Caco-2 (cell line): ENCODE measurements around the gene TMEM132E. TPM values are rescaled to one million over a fixed set of nuclear protein-coding genes. Genes with fewer than 3 reads are reported as not detected.

Source experiments
- BruUV-seq: library from RNA; stranded (reverse); fragments of 400-500 nt; replicated peaks from 2 replicates; lab custom pipeline; 2021; lab: Mats Ljungman, UMichigan
- CTCF ChIA-PET: fragments of 300-600 bp; sonication (Branson Sonifier 250); formaldehyde crosslinking; loops from one replicate; lab custom pipeline; 2022; ENCODE audit warnings: antibody characterized with exemption; lab: Charles Lee
- POLR2A ChIA-PET: fragments of 300-600 bp; sonication (Branson Sonifier 250); formaldehyde crosslinking; loops from one replicate; lab custom pipeline; 2022; ENCODE audit warnings: antibody characterized with exemption; lab: Charles Lee
- DNase-seq, 2 experiments: peaks; one replicate each; pipeline versions ENCODE4 v3.0.0 to v3.0.0-alpha.2; 2020 to 2022
- H3K27me3 ChIP-seq: replicated peaks from 2 replicates; pipeline ENCODE4 v1.6.0; 2011; ENCODE audit warnings: low read length; ENCODE audit not compliant: control insufficient read depth, insufficient read depth
- H3K36me3 ChIP-seq: 2 replicates; pipeline ENCODE4 v1.5.1; 2011; ENCODE audit warnings: low read length; ENCODE audit not compliant: control insufficient read depth, insufficient read depth
- H3K4me1 ChIP-seq: fragments of 250-450 bp; sonication (Bioruptor Pico); 2 replicates; pipeline ENCODE4 v1.5.1; 2020; ENCODE audit warnings: mild to moderate bottlenecking
- H3K4me3 ChIP-seq: 2 replicates; pipeline ENCODE4 v1.5.1; 2011; ENCODE audit warnings: low read depth, mild to moderate bottlenecking, control low read depth, low read length
- H3K9me3 ChIP-seq: fragments of 250-450 bp; sonication (Bioruptor Pico); 2 replicates; pipeline ENCODE4 v1.5.1; 2020; ENCODE audit warnings: mild to moderate bottlenecking, moderate library complexity
- H3K27ac Mint-ChIP-seq: one replicate; pipeline ENCODE4 v1.8.0; 2022; ENCODE audit warnings: mixed read lengths; ENCODE audit not compliant: unreplicated experiment
- H3K27me3 Mint-ChIP-seq: one replicate; pipeline ENCODE4 v1.8.0; 2022; ENCODE audit warnings: mixed read lengths; ENCODE audit not compliant: insufficient read depth, unreplicated experiment
- H3K36me3 Mint-ChIP-seq: one replicate; pipeline ENCODE4 v1.8.0; 2022; ENCODE audit warnings: mild to moderate bottlenecking, mixed read lengths; ENCODE audit not compliant: insufficient read depth, unreplicated experiment
- H3K4me1 Mint-ChIP-seq: one replicate; pipeline ENCODE4 v1.8.0; 2022; ENCODE audit warnings: low read depth, mixed read lengths; ENCODE audit not compliant: unreplicated experiment
- H3K4me3 Mint-ChIP-seq: one replicate; pipeline ENCODE4 v1.8.0; 2022; ENCODE audit warnings: mild to moderate bottlenecking, moderate library complexity, mixed read lengths; ENCODE audit not compliant: unreplicated experiment
- H3K9me3 Mint-ChIP-seq: one replicate; pipeline ENCODE4 v1.8.0; 2022; ENCODE audit warnings: mixed read lengths; ENCODE audit not compliant: unreplicated experiment
- CTCF ChIP-seq, 2 experiments: fragments of 200-600 bp in 1 of 2; IDR thresholded peaks; 1 replicate in 1 of 2; 2 replicates in 1 of 2; pipeline versions ENCODE4 v1.5.1 to v1.8.0; 2011 to 2022; ENCODE audit warnings: antibody characterized with exemption in 1 of 2, control low read depth in 1 of 2, inconsistent platforms in 1 of 2, low read depth in 1 of 2, low read length in 1 of 2, mild to moderate bottlenecking in 1 of 2, moderate library complexity in 1 of 2; ENCODE audit not compliant: insufficient read depth in 1 of 2, severe bottlenecking in 1 of 2, unreplicated experiment in 1 of 2
- intact Hi-C: fragments of 100-400 bp; cut with micrococcal nuclease; formaldehyde crosslinking; loops from one replicate; pipeline ENCODE4 v1.10.0; 2022; ENCODE audit not compliant: unreplicated experiment
- total RNA-seq: library from RNA; stranded (reverse); gene quantifications from 2 replicates; pipeline ENCODE4 v1.2.3, GENCODE V29; 2022

The TMEM132E gene
- total RNA-seq, 1 experiment from 2014 or later, result 0.07 TPM

GRCh38 chr17:34639706-34640425 is 60.5 kb downstream of the TMEM132E start:
- no peak for DNase-seq
- ChIA-PET CTCF (interaction anchor here (1.7 kb wide), 1 partner anchor 97 kb away, joined by 4 read pairs; no protein-coding TSS in a partner anchor), POLR2A (no interaction called here)
- Mint-ChIP-seq H3K9me3 (no peaks in the 10 kb centered on the region), H3K4me1 (no peaks in the 10 kb centered on the region), H3K36me3 (no peaks in the 10 kb centered on the region), H3K27ac (no peak overlapping the region), H3K4me3 (no peak overlapping the region), H3K27me3 (peaks cover 15% of the 10 kb centered on the region)
- BruUV-seq, result no TSS peak
- intact Hi-C loops, result loop anchor here (2.0 kb wide), 1 partner anchor 195 kb away; no protein-coding TSS in a partner anchor
- no peaks in the 10 kb centered on the region; the same call in 1 of the 2 replicates for H3K27me3 ChIP-seq
- H3K9me3 ChIP-seq, result no peaks in the 10 kb centered on the region
- no peak for TF ChIP-seq CTCF (IDR thresholded peaks at IDR 0.05; ENCODE audit: insufficient read depth in 1 of 2, low read depth in 1 of 2, low read length in 1 of 2, severe bottlenecking in 1 of 2, unreplicated experiment in 1 of 2)
- H3K36me3 ChIP-seq, result no peaks in the 10 kb centered on the region
- H3K4me3 ChIP-seq, result no peak overlapping the region
- peaks cover under 1% of the 10 kb centered on the region; the same call in 1 of the 2 replicates for H3K4me1 ChIP-seq

GRCh38 chr17:34641368-34641767 is 62.0 kb downstream of the TMEM132E start:
- Mint-ChIP-seq H3K36me3 (no peaks in the 10 kb centered on the region), H3K27ac (no peak overlapping the region), H3K9me3 (no peaks in the 10 kb centered on the region), H3K27me3 (peaks cover 15% of the 10 kb centered on the region), H3K4me1 (no peaks in the 10 kb centered on the region), H3K4me3 (no peak overlapping the region)
- H3K27me3 ChIP-seq, result no peaks in the 10 kb centered on the region; the same call in 1 of the 2 replicates
- DNase-seq, result no peak
- no peaks in the 10 kb centered on the region for H3K36me3 ChIP-seq
- no peaks in the 10 kb centered on the region for H3K9me3 ChIP-seq
- ChIA-PET POLR2A (no interaction called here), CTCF (interaction anchor here (0.6 kb wide), 1 partner anchor 303 kb away, joined by 3 read pairs; no protein-coding TSS in a partner anchor)
- no TSS peak for BruUV-seq
- no peak for TF ChIP-seq CTCF (IDR thresholded peaks at IDR 0.05; ENCODE audit: insufficient read depth in 1 of 2, low read depth in 1 of 2, low read length in 1 of 2, severe bottlenecking in 1 of 2, unreplicated experiment in 1 of 2)
- H3K4me3 ChIP-seq, result no peak overlapping the region
- intact Hi-C loops, result no loop called here
- H3K4me1 ChIP-seq, result no peaks in the 10 kb centered on the region

- peaks cover 15% of the 10 kb centered on the region for H3K4me1 ChIP-seq
- no peak overlapping the region for H3K4me3 ChIP-seq
- ChIA-PET CTCF (interaction anchor here (0.6 kb wide), 1 partner anchor 60 kb away, joined by 4 read pairs; no protein-coding TSS in a partner anchor), POLR2A (no interaction called here)
- no peak for DNase-seq
- no peak for TF ChIP-seq CTCF (IDR thresholded peaks at IDR 0.05; ENCODE audit: insufficient read depth in 1 of 2, low read depth in 1 of 2, low read length in 1 of 2, severe bottlenecking in 1 of 2, unreplicated experiment in 1 of 2)
- Mint-ChIP-seq H3K27me3 (peaks cover 11% of the 10 kb centered on the region), H3K4me1 (peaks cover 1% of the 10 kb centered on the region), H3K4me3 (no peak overlapping the region), H3K36me3 (no peaks in the 10 kb centered on the region), H3K27ac (no peak overlapping the region), H3K9me3 (no peaks in the 10 kb centered on the region)
- H3K9me3 ChIP-seq, result no peaks in the 10 kb centered on the region
- no peaks in the 10 kb centered on the region for H3K36me3 ChIP-seq
- no TSS peak for BruUV-seq
- intact Hi-C loops, result no loop called here
- H3K27me3 ChIP-seq, result no peaks in the 10 kb centered on the region; the same call in 1 of the 2 replicates
These were observed 65.7 kb downstream of the TMEM132E start for GRCh38 chr17:34644941-34645550.
